Loucy (cell line): ENCODE measurements around the gene ITGA2.

ENCODE experiments used
- H2AFZ ChIP-seq: fragments of 200-600 bp; sonication (generic); 2 replicates; pipeline ENCODE4 v1.6.0; 2016; ENCODE audit warnings: antibody characterized with exemption, mild to moderate bottlenecking, low read length, moderate library complexity
- H3F3A ChIP-seq: fragments of 200-600 bp; 2 replicates; pipeline ENCODE4 v1.6.0; 2016; ENCODE audit warnings: antibody characterized with exemption, low read depth, mild to moderate bottlenecking
- H3K27me3 ChIP-seq: fragments of 200-600 bp; sonication (generic); 2 replicates; pipeline ENCODE4 v1.6.1; 2014; ENCODE audit warnings: low read length, mild to moderate bottlenecking; ENCODE audit not compliant: insufficient read depth, poor library complexity, severe bottlenecking
- H3K36me3 ChIP-seq: fragments of 200-600 bp; sonication (generic); 2 replicates; pipeline ENCODE4 v1.6.1; 2016; ENCODE audit warnings: low read length; ENCODE audit not compliant: insufficient read depth
- H3K4me1 ChIP-seq: fragments of 200-600 bp; sonication (generic); 2 replicates; pipeline ENCODE4 v1.5.1; 2014; ENCODE audit warnings: low read length, mild to moderate bottlenecking; ENCODE audit not compliant: insufficient read depth, poor library complexity, severe bottlenecking
- H3K4me2 ChIP-seq: fragments of 200-600 bp; sonication (generic); 2 replicates; pipeline ENCODE4 v1.6.0; 2014; ENCODE audit warnings: antibody characterized with exemption, low read length, low read depth, mild to moderate bottlenecking; ENCODE audit not compliant: poor library complexity, severe bottlenecking
- H3K4me3 ChIP-seq: fragments of 200-600 bp; sonication (generic); 2 replicates; pipeline ENCODE4 v1.5.1; 2014; ENCODE audit warnings: low read length, mild to moderate bottlenecking, mixed read lengths; ENCODE audit not compliant: poor library complexity, severe bottlenecking
- H3K79me2 ChIP-seq: fragments of 200-600 bp; sonication (generic); 2 replicates; pipeline ENCODE4 v1.6.1; 2014; ENCODE audit warnings: low read length; ENCODE audit not compliant: insufficient read depth
- H3K9ac ChIP-seq: fragments of 200-600 bp; sonication (generic); 2 replicates; pipeline ENCODE4 v1.6.0; 2014; ENCODE audit warnings: mild to moderate bottlenecking, low read depth, low read length, moderate library complexity; ENCODE audit not compliant: poor library complexity, severe bottlenecking
- H3K9me2 ChIP-seq: fragments of 200-600 bp; sonication (generic); replicated peaks from 2 replicates; pipeline ENCODE4 v1.6.1; 2016; ENCODE audit warnings: low read depth, low read length, mixed read lengths
- H3K9me3 ChIP-seq: fragments of 200-600 bp; sonication (generic); 2 replicates; pipeline ENCODE4 v1.6.1; 2014; ENCODE audit warnings: mild to moderate bottlenecking, antibody characterized with exemption, low read length, low read depth; ENCODE audit not compliant: insufficient read depth
- H4K20me1 ChIP-seq: fragments of 200-600 bp; sonication (generic); 2 replicates; pipeline ENCODE4 v1.6.0; 2014; ENCODE audit warnings: antibody characterized with exemption, low read length, mild to moderate bottlenecking; ENCODE audit not compliant: insufficient read depth, poor library complexity, severe bottlenecking
- CTCF ChIP-seq: fragments of 200-600 bp; sonication (generic); conservative IDR thresholded peaks from 2 replicates; pipeline ENCODE4 v1.5.1; 2014; ENCODE audit warnings: mild to moderate bottlenecking, antibody characterized with exemption, low read length
- EZH2phosphoT487 ChIP-seq: fragments of 200-600 bp; IDR thresholded peaks from 2 replicates; pipeline ENCODE4 v1.6.1; 2018; ENCODE audit warnings: antibody characterized with exemption, mild to moderate bottlenecking, moderate library complexity, borderline replicate concordance

Gene ITGA2

GRCh38 chr5:52956014-52956413 is 33.1 kb upstream of the ITGA2 start:
- H2AFZ ChIP-seq: no peak overlapping the region
- H3K4me2 ChIP-seq: no peak overlapping the region

GRCh38 chr5:52956915-52957747 is 32.0 kb upstream of the ITGA2 start:
- Histone ChIP-seq H3F3A (no peaks in the 10 kb centered on the region), H3K36me3 (no peaks in the 10 kb centered on the region), H3K9me3 (no peaks in the 10 kb centered on the region), H3K9ac (no peak overlapping the region), H3K4me1 (no peaks in the 10 kb centered on the region), H3K4me3 (no peak overlapping the region), H3K4me2 (no peak overlapping the region), H4K20me1 (no peaks in the 10 kb centered on the region), H2AFZ (no peak overlapping the region), H3K27me3 (no peaks in the 10 kb centered on the region), H3K79me2 (no peaks in the 10 kb centered on the region), H3K9me2 (no peaks in the 10 kb centered on the region)
- no peak for TF ChIP-seq CTCF
- no peak for TF ChIP-seq EZH2phosphoT487

More at GRCh38 chr5:52956014-52956413, 33.1 kb upstream of the ITGA2 start:
- Histone ChIP-seq H4K20me1 (no peaks in the 10 kb centered on the region), H3K9me3 (no peaks in the 10 kb centered on the region), H3K4me1 (no peaks in the 10 kb centered on the region), H3K27me3 (no peaks in the 10 kb centered on the region), H3K79me2 (no peaks in the 10 kb centered on the region), H3K9me2 (no peaks in the 10 kb centered on the region), H3K4me3 (no peak overlapping the region), H3K9ac (no peak overlapping the region), H3K36me3 (no peaks in the 10 kb centered on the region), H3F3A (no peaks in the 10 kb centered on the region)
- no peak for TF ChIP-seq EZH2phosphoT487
- TF ChIP-seq CTCF: no peak

- no peaks in the 10 kb centered on the region for H3F3A ChIP-seq
- no peak overlapping the region for H3K4me2 ChIP-seq
- H3K79me2 ChIP-seq: no peaks in the 10 kb centered on the region
- H2AFZ ChIP-seq: no peak overlapping the region
- no peaks in the 10 kb centered on the region for H3K9me3 ChIP-seq
- no peaks in the 10 kb centered on the region for H3K4me1 ChIP-seq
- no peaks in the 10 kb centered on the region for H3K9me2 ChIP-seq
- TF ChIP-seq CTCF: no peak
- no peak for TF ChIP-seq EZH2phosphoT487
- no peak overlapping the region for H3K9ac ChIP-seq
- H3K4me3 ChIP-seq: no peak overlapping the region
- H3K27me3 ChIP-seq: no peaks in the 10 kb centered on the region
- no peaks in the 10 kb centered on the region for H3K36me3 ChIP-seq
- H4K20me1 ChIP-seq: no peaks in the 10 kb centered on the region
These were observed 27.9 kb upstream of the ITGA2 start for GRCh38 chr5:52961274-52961681.
